PC-3 (cell line): ENCODE results near the gene PRKD2. TPM values are rescaled to one million over a fixed set of nuclear protein-coding genes. Genes with fewer than 3 reads are reported as not detected.

Experiments used
- ATAC-seq: fragments of 200-7000 bp; cut with Tn5 transposase; 2 replicates; pipeline ENCODE4 v1.9.1; 2020; ENCODE audit warnings: mild to moderate bottlenecking, moderate library complexity
- BruUV-seq: library from RNA; stranded (reverse); fragments of 400-500 nt; replicated peaks from 2 replicates; lab custom pipeline; 2021; lab: Mats Ljungman, UMichigan
- CTCF ChIA-PET: fragments of 300-600 bp; sonication (Branson Sonifier 250); formaldehyde crosslinking; loops from one replicate; lab custom pipeline; 2022; ENCODE audit warnings: antibody characterized with exemption; lab: Charles Lee
- POLR2A ChIA-PET: fragments of 300-600 bp; sonication (Branson Sonifier 250); formaldehyde crosslinking; loops from one replicate; lab custom pipeline; 2022; ENCODE audit warnings: antibody characterized with exemption; ENCODE audit not compliant: unreplicated experiment; lab: Charles Lee
- DNase-seq: peaks from one replicate; pipeline ENCODE4 v3.0.0-alpha.2; 2015
- H2AFZ ChIP-seq: fragments of 300-600 bp; sonication (generic); 2 replicates; pipeline ENCODE4 v1.6.0; 2016; ENCODE audit warnings: antibody characterized with exemption, low read length
- H3F3A ChIP-seq: fragments of 300-600 bp; sonication (generic); one replicate; pipeline ENCODE4 v1.6.0; 2017; ENCODE audit warnings: antibody characterized with exemption, low read length, control low read depth, mild to moderate bottlenecking; ENCODE audit not compliant: unreplicated experiment
- H3K27ac ChIP-seq: fragments of 300-600 bp; sonication (generic); 2 replicates; pipeline ENCODE4 v1.5.1; 2016; ENCODE audit warnings: mild to moderate bottlenecking, low read length
- H3K27me3 ChIP-seq: fragments of 300-600 bp; sonication (generic); 2 replicates; pipeline ENCODE4 v1.6.1; 2016; ENCODE audit warnings: low read length, mixed read lengths
- H3K36me3 ChIP-seq: fragments of 300-600 bp; sonication (generic); 2 replicates; pipeline ENCODE4 v1.6.1; 2016; ENCODE audit warnings: low read depth, mixed run types, low read length, mixed read lengths
- H3K4me1 ChIP-seq: fragments of 300-600 bp; sonication (generic); 2 replicates; pipeline ENCODE4 v1.5.1; 2016; ENCODE audit warnings: low read length; ENCODE audit not compliant: insufficient read depth
- H3K4me2 ChIP-seq: fragments of 300-600 bp; sonication (generic); 2 replicates; pipeline ENCODE4 v1.6.0; 2016; ENCODE audit warnings: low read length
- H3K4me3 ChIP-seq: fragments of 300-600 bp; sonication (generic); 2 replicates; pipeline ENCODE4 v1.5.1; 2016; ENCODE audit warnings: mild to moderate bottlenecking, low read length, mixed read lengths
- H3K79me2 ChIP-seq: fragments of 300-600 bp; sonication (generic); 2 replicates; pipeline ENCODE4 v1.6.1; 2017; ENCODE audit warnings: low read length, mixed read lengths
- H3K9ac ChIP-seq: fragments of 300-600 bp; sonication (generic); 2 replicates; pipeline ENCODE4 v1.6.0; 2016; ENCODE audit warnings: mild to moderate bottlenecking, low read length
- H3K9me2 ChIP-seq: fragments of 300-600 bp; sonication (generic); replicated peaks from 2 replicates; pipeline ENCODE4 v1.6.1; 2016; ENCODE audit warnings: mixed run types, low read length, mixed read lengths
- H3K9me3 ChIP-seq: fragments of 300-600 bp; sonication (generic); 2 replicates; pipeline ENCODE4 v1.6.1; 2016; ENCODE audit warnings: low read length, mixed read lengths
- H4K20me1 ChIP-seq: fragments of 300-600 bp; sonication (generic); 2 replicates; pipeline ENCODE4 v1.6.1; 2016; ENCODE audit warnings: low read length, mixed read lengths
- CTCF ChIP-seq: fragments of 300-600 bp; sonication (generic); conservative IDR thresholded peaks from 2 replicates; pipeline ENCODE4 v1.5.1; 2017; ENCODE audit warnings: antibody characterized with exemption, low read depth, mild to moderate bottlenecking, low read length
- EZH2 ChIP-seq: fragments of 300-600 bp; sonication (generic); IDR thresholded peaks from one replicate; pipeline ENCODE4 v1.6.1; 2017; ENCODE audit warnings: antibody characterized with exemption, mild to moderate bottlenecking, low read length; ENCODE audit not compliant: unreplicated experiment
- EZH2phosphoT487 ChIP-seq: fragments of 300-600 bp; sonication (generic); IDR thresholded peaks from 2 replicates; pipeline ENCODE4 v1.6.1; 2018; ENCODE audit warnings: mild to moderate bottlenecking, antibody characterized with exemption, low read length, borderline replicate concordance
- intact Hi-C: fragments of 100-400 bp; cut with micrococcal nuclease; formaldehyde crosslinking; loops from 2 replicates; pipeline ENCODE4 v1.9.0; 2023
- total RNA-seq: library from RNA; depleted of rRNA; stranded (reverse); fragments of >200 nt; gene quantifications from 2 replicates; pipeline ENCODE4 v1.2.3, GENCODE V29; 2014

The PRKD2 gene
- total RNA-seq, 1 experiment from 2014 or later: 24.1 TPM

DNA sequence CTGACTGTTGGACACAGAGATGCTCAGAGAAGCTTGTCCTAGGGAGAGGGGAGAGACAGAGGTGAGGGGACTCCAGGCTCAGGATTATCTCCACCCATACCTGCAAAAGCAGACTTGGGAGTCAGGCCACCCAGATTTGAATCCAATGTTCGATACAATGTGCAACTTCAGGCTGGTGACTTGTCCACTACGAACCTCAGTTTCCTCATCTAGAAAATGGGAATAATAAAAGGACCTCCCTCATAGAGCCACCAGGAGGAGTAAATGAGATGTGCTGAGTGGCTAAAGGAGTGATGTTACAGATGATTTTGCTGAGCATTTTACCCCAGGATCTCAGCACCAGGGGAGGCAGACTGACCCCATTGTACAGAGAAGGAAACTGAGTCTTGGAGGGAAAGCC lies 25.0 kb downstream of the PRKD2 start:
- Histone ChIP-seq H4K20me1 (no peaks in the 10 kb centered on the region), H3K36me3 (peaks cover 35% of the 10 kb centered on the region), H3K4me2 (no peak overlapping the region), H3F3A (no peaks in the 10 kb centered on the region), H3K9me3 (no peaks in the 10 kb centered on the region), H3K4me3 (no peak overlapping the region), H3K79me2 (no peaks in the 10 kb centered on the region), H3K4me1 (no peaks in the 10 kb centered on the region), H2AFZ (no peak overlapping the region), H3K27me3 (no peaks in the 10 kb centered on the region), H3K9me2 (no peaks in the 10 kb centered on the region), H3K27ac (no peak overlapping the region), H3K9ac (no peak overlapping the region)
- DNase-seq (no peak), ATAC-seq (no peak)
- intact Hi-C loops: no loop called here
- ChIA-PET POLR2A (no interaction called here), CTCF (no interaction called here)
- no TSS peak for BruUV-seq
- TF ChIP-seq CTCF: no peak
- no peak for TF ChIP-seq EZH2
- no peak for TF ChIP-seq EZH2phosphoT487

GRCh38 chr19:46691104-46691503 lies 25.8 kb downstream of the PRKD2 start:
- intact Hi-C loops: no loop called here
- H3K4me2 ChIP-seq: no peak overlapping the region
- no peaks in the 10 kb centered on the region for H3K9me2 ChIP-seq
- no peak overlapping the region for H3K9ac ChIP-seq
- no peaks in the 10 kb centered on the region for H3K4me1 ChIP-seq
- BruUV-seq: no TSS peak
- DNase-seq: no peak
- no peaks in the 10 kb centered on the region for H3K9me3 ChIP-seq
- no peak overlapping the region for H3K4me3 ChIP-seq
- H3K27ac ChIP-seq: no peak overlapping the region
- no peaks in the 10 kb centered on the region for H4K20me1 ChIP-seq
- CTCF ChIA-PET: no interaction called here
- H3K27me3 ChIP-seq: no peaks in the 10 kb centered on the region
- POLR2A ChIA-PET: no interaction called here
- peaks cover 35% of the 10 kb centered on the region for H3K36me3 ChIP-seq
- no peak overlapping the region for H2AFZ ChIP-seq
- H3K79me2 ChIP-seq: no peaks in the 10 kb centered on the region
- TF ChIP-seq EZH2phosphoT487 (no peak), EZH2 (no peak), CTCF (no peak)
- no peaks in the 10 kb centered on the region for H3F3A ChIP-seq
- no peak for ATAC-seq

GRCh38 chr19:46689358-46689757 lies 27.6 kb downstream of the PRKD2 start:
- Histone ChIP-seq H3K9me3 (no peaks in the 10 kb centered on the region), H3K36me3 (peaks cover 35% of the 10 kb centered on the region), H3K4me2 (no peak overlapping the region), H3K27me3 (no peaks in the 10 kb centered on the region), H3K79me2 (no peaks in the 10 kb centered on the region), H3K27ac (no peak overlapping the region), H3F3A (no peaks in the 10 kb centered on the region), H2AFZ (no peak overlapping the region), H3K9me2 (no peaks in the 10 kb centered on the region), H4K20me1 (no peaks in the 10 kb centered on the region), H3K4me3 (no peak overlapping the region), H3K9ac (no peak overlapping the region), H3K4me1 (no peaks in the 10 kb centered on the region)
- POLR2A ChIA-PET: no interaction called here
- CTCF ChIA-PET: no interaction called here
- no peak for ATAC-seq
- intact Hi-C loops: no loop called here
- no peak for TF ChIP-seq EZH2
- TF ChIP-seq CTCF: no peak
- no peak for TF ChIP-seq EZH2phosphoT487
- no TSS peak for BruUV-seq
- DNase-seq: no peak
